Brain microvascular endothelial cell (primary cell): ENCODE results near the gene MKX.

ENCODE experiments used
- DNase-seq: peaks from one replicate; pipeline ENCODE4 v3.0.0-alpha.2; 2020
- H3K27ac ChIP-seq: fragments of 250-450 bp; sonication (Bioruptor Pico); 2 replicates; pipeline ENCODE4 v1.5.1; 2020; ENCODE audit warnings: mild to moderate bottlenecking, moderate library complexity
- H3K27me3 ChIP-seq: fragments of 250-450 bp; sonication (Bioruptor Pico); replicated peaks from 2 replicates; pipeline ENCODE4 v1.5.1; 2020; ENCODE audit warnings: mild to moderate bottlenecking
- H3K36me3 ChIP-seq: fragments of 250-450 bp; sonication (Bioruptor Pico); replicated peaks from 2 replicates; pipeline ENCODE4 v1.5.1; 2020; ENCODE audit warnings: mild to moderate bottlenecking
- H3K4me3 ChIP-seq: 2 replicates; pipeline ENCODE4 v1.5.1; 2011; ENCODE audit warnings: low read depth, mild to moderate bottlenecking, control low read depth, low read length, moderate library complexity
- in situ Hi-C: cut with HindIII; loops from 2 replicates; pipeline ENCODE4 v1.10.0; 2017; ENCODE audit warnings: low sequenced_read_pairs, low pct_ligation_motif_present
- TF ChIP-seq, protein P1 (sequence below): IDR thresholded peaks from 2 replicates; pipeline ENCODE4 v1.5.1; 2011; ENCODE audit warnings: low read depth, mild to moderate bottlenecking, moderate library complexity, low read length, control low read depth, inconsistent platforms; ENCODE audit errors: missing control alignments

The MKX gene

DNA sequence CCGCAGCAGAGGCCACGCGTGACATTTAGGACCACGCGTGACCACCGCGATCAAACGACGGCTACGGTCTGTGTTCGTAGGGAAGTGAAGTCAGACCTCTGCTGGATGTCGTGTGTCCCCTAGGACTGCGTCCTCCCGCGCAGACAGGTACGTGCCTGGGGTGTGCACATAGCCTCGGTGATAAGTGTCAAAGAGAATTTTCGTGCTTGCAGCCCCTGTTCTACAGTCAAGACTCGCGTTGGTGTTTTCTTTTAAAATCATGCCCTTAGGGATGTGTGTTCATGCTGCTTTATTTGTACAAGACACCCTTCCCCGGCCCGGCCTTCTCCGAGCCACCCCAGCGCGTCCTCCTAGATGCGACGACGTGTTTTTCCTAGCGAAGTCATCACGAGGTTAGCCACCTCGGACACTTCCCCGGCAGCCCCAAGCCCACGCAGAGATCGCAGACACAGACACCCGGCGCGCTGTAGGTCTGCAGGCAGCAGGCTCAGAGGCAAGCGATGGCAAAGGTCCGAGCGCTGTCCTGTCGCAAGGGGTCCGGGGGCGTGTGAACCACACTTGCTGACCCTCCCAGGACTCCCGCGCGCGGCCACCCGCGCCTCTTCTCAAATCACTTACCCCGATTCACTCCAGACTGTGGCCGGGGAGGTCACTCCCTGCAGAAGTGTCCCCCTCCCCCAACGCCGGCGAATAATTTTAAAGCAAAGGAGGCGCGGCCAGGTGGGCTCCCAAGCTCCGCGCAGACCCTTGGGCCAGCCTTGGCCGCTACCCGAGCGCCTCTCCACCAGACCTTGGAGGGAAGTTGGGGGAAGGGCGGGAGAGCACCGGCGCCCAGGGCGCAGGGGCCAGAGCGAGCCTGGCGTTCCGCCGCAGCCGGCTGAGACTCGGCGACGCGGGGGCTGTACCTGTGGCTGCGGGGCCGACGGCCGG is 552 bp downstream of the MKX start:
- no peaks in the 10 kb centered on the region for H3K36me3 ChIP-seq
- no peak overlapping the region for H3K27ac ChIP-seq
- H3K27me3 ChIP-seq = peaks cover 61% of the 10 kb centered on the region
- TF ChIP-seq, protein P1, sequence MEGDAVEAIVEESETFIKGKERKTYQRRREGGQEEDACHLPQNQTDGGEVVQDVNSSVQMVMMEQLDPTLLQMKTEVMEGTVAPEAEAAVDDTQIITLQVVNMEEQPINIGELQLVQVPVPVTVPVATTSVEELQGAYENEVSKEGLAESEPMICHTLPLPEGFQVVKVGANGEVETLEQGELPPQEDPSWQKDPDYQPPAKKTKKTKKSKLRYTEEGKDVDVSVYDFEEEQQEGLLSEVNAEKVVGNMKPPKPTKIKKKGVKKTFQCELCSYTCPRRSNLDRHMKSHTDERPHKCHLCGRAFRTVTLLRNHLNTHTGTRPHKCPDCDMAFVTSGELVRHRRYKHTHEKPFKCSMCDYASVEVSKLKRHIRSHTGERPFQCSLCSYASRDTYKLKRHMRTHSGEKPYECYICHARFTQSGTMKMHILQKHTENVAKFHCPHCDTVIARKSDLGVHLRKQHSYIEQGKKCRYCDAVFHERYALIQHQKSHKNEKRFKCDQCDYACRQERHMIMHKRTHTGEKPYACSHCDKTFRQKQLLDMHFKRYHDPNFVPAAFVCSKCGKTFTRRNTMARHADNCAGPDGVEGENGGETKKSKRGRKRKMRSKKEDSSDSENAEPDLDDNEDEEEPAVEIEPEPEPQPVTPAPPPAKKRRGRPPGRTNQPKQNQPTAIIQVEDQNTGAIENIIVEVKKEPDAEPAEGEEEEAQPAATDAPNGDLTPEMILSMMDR = no peak
- DNase-seq = no peak
- H3K4me3 ChIP-seq = peak overlapping the region; percentile 27
- in situ Hi-C loops = no loop called here

DNA sequence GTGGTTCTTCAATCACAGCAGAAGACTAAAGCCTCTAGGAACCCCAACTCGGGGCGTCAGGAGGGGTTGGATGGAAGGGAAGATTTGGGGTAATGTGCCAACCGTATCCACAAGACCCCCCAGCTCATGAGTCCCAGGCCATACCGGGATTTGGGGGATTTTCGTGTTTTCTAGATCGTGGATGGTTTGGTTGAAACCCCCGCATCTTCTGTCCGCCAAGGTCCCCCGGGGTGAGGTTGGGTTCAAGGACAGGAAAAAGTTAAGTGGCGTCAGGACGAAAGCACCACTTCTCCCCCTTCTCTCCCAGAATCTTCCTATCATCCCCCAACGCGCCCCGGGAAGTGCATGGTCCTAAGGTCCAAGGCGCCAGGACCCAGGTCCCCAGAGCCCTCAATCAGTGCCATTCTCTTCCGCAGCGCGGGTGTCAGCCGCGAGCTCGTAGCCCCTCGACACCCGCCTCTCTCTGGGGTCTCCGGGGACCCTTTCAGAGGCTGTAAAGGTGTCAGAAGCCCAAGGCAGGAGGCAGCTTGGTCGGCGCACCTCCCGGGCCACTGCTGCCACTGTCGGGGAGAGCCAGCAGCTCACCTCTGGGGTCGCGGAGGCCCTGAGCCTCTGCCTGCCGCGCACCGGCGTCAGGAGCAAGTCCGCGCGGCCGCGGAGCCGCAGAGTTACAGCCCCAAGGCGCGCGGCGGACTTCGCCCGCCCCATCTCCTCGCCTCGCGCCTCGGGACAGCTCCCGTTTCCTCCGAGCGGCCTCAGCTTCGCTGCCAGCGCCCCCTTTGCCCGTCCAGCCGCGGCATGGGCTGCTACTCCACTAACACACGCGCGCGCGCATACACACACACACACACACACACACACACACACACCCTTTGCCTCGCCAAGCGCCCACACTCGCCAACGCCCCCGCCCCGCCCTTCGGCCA is 1.5 kb downstream of the MKX start:
- TF ChIP-seq, protein P1 = no peak

DNA sequence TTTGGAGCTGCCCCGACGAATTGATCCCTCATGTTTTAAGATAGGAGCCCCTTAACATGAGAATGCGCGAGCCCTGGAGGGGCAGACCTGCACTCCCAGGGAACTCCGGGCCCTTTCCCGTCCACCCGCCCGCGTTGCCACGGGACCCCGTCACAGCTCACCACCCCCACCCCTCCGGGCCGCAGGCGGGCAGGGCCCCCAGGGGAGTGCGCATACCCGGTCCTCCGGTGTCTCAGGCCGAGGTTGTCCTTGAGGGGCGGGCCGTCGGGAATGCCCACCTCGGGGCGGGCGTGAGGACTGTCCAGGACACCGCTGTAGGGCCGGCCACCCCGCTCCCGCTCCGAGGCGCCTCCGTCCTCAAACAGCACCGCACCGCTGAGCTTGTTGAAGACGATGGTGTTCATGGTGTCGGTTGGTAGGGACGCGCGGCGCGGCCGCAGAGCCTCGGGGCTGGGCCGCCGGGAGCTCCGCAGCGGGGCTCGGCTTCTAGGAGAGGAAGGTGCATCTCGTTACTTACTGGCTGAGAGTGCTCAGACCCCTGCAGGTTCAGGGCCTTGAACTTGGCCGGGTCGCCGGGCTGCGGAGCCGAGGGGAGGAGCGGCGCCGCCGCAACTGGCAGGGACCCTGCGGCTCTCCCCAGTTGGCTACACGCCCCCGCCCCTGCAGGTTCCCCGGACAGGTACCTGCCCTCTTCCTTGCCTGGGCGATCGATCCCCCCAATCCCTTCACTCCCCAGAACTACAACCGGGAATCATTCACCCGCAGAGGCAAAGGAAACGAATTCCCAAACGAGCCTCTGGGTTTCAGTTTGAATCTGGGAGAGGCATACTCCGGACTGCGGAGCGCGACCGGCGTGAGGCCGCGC is 2.4 kb downstream of the MKX start:
- TF ChIP-seq, protein P1 = no peak
- Histone ChIP-seq H3K36me3 (no peaks in the 10 kb centered on the region), H3K27ac (no peak overlapping the region), H3K27me3 (peaks cover 55% of the 10 kb centered on the region), H3K4me3 (peak overlapping the region; percentile 52)
- in situ Hi-C loops = no loop called here
- no peak for DNase-seq

More for the DNA sequence above, 1.5 kb downstream of the MKX start:
- in situ Hi-C loops = no loop called here
- Histone ChIP-seq H3K4me3 (peak overlapping the region; percentile 52), H3K27ac (no peak overlapping the region), H3K27me3 (peaks cover 59% of the 10 kb centered on the region), H3K36me3 (no peaks in the 10 kb centered on the region)
- no peak for DNase-seq

DNA sequence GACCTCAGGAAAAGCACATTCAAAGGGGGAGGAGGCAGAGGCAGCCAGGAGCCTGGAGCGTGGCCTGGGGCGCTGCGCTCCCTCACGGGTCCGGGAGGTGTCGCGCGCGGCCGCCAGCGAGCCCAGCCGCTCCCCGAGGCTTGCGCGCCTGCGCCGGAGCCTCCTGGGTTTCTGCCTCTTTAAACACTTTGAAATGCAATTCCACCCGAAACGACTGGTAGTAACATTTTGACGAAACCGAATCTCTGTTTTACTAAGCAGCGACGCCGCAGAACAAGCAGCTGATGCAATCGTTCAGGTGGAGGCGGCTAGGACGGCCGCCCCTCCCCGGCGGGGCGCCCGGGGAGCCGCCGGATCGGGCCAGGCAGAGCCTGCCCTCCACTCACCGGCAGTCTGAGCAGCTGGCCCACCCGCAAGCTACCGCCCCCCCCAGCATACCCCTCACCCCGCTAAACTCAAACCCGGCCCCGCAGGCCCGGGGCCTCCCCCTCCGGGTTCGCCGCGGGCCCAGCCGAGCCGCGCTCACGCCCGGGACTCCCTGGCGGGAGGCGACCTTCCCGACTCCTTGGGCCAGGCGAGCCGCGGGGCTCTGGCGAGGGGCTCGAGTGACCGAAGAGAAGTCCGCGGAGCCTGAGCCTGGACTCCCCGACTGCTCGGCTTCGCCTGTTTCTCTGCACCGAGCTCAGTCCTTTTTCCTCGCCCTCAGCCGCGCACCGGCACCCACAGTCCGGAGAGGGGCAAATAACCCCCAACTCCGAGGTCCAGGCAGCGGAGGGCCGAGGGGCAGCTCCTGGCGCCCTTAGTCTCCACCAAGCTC is 3.2 kb downstream of the MKX start:
- peak overlapping the region; percentile 52 for H3K4me3 ChIP-seq
- H3K27me3 ChIP-seq = peaks cover 47% of the 10 kb centered on the region
- in situ Hi-C loops = no loop called here
- DNase-seq = peak; percentile 82
- peak overlapping the region; percentile 22 for H3K27ac ChIP-seq
- H3K36me3 ChIP-seq = no peaks in the 10 kb centered on the region
- TF ChIP-seq, protein P1 = peak; percentile 62
